ENCODE data around the gene SPTBN2.

The SPTBN2 gene

DNA sequence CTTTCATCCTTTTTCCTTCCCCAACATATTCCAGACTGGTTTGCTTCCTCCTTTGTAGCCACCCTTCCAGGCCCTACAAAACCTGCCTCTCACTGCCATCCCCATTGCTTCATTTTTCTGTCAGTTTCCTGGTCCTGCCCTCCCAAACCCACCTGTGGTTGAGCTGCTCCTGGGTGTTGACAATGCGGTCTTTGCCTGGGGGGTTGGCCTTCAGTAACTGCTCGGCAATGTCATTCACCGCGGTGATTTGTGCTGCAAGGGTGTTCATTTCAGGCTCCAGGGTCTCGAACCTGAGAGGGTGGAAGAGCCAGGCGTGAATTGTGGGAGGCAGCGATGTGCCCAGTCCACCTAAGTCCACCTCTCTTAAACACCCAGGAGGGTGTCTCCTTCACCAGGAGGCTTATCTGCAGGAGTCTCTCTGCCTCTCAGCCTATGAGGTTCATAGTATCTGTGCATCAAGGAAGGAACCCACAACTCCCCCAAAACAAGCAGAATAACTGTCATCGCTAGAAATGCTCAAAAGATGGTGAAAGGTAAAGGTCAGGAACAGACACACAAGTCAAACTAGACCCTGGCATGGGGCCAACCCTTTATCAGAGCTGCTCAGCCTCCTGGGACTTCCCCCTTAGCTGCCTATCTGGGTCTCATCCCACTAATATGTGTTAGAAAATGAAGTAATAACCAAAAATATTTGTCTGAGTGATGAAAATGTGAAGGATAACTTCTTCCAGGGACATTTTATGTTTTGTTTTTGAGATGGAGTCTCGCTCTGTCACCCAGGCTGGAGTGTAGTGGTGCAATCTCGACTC, 27.4 kb downstream of the SPTBN2 start:
- no peak for DNase-seq (ENCODE audit: low spot score)

DNA sequence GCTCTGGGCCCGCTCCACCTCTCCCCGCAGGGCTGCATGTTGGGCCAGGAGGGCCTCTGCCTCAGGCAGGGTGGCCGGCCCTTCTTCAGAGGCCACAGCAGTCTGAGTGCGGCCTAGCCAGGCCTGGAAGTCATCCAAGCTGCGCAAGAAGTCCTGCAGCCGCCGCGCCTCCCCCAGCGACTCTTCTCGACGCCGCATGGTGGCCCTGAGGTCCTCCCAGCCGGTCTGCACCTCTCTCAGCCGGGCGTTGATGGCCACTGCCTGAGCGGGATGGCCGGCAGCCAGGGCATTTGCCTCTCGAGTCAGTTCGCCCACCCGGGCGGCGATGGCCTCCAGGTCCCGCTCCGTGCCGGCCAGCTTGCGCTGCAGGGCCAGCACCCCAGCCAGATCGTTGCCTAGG, 28.3 kb downstream of the SPTBN2 start:
- no peak for DNase-seq (ENCODE audit: low spot score)

DNA sequence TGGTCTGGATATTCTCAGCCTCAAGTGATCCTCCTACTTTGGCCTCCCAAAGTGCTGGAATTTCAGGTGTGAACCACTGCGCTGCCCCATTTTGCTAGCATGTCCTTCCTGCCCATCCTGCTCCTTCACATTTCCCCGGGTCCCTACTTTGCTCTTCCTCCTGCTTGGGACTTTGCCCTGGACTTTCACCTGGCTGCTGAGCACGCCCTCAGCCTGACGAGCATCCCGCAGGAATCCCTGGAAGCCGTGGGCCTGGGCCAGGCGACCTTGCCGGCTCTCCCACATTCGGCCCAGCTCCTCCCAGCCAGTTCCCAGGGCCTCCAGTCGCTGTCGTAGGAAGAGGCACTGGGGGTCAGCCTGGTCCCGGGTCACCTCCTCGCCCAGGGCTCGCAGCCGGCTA, 28.7 kb downstream of the SPTBN2 start:
- no peak for DNase-seq (ENCODE audit: low spot score)

DNA sequence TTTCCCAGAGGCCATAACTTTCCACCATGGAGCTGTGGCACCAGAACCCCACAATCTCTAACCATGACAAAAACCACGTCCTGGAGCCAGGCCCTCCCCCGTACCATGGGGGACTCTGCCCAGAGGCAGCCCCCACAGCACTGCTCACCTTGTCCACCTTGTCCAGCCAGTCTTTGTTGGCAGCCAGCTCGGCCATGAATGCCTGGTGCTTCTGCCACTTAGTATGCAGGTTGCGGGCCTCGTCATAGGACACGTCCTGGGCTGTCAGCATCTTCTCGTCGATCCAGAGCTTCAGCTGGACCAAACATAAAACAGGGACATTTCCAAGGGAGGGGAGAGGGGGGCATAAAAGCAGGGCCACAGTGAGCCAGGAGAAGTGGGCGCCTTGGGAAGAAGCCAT, 30.5 kb downstream of the SPTBN2 start:
- no peak for DNase-seq (ENCODE audit: low spot score)

DNA sequence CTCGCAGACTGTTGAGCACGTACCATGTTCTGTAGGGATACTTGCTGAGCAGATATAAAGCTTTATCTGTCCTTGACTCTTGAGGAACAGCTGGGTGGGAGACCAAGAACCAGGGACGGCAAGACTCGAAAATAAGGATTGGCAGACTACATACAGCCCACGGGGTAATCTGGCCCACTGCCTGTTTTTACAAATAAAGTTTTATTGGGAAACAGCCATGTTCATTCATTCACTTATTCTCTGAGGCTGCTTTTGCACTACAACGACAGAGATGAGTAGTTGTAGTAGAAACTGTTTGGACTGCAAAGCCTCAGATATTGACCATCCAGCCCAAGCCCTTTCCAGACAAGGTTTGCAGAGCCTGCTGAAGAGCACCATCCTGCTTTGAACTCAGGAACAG, 31.0 kb downstream of the SPTBN2 start:
- no peak for DNase-seq (ENCODE audit: low spot score)

DNA sequence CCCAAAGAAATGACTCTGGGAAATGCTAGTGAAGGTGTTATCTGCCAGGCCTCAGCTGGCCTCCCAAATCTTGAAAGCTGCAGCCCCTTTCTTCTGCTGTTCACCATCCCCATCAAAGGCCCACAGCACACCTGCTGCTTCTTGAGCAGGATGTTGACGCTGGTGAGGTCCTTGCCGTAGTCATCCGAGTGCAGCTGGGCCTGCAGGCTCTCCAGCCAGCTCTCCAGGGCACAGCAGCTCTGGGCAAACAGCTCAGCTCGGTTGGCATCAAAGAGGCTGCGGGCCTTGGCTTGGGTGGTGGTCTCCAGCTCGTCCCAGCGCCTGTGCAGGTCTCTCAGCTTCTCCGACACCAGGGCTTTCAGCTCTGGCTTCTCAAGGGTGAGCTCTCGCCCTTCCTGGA, 32.9 kb downstream of the SPTBN2 start:
- no peak for DNase-seq (ENCODE audit: low spot score)

DNA sequence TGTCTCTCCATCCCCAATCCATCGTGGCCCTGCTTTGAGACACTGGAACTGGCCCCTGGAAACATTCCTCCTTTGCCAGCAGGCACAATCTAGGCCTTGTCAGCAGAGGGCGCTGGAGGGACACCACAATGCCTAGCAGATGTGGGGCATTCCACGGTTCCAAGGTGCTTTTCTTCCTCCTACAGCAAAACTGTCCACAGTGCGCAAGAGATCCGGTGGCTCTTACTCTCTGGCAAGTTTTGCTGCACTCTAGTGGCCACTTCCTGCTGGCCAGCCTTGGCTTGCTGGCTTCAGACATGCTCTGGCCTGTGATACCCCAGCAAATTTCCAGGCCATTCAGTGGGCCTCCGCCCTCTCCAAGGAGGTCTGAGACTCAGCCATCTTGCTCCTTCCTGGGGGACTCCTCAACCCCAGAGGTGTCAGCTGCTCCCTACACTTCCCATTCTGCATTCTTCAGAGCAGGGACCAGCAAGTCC, 34.2 kb downstream of the SPTBN2 start:
- DNase-seq (ENCODE audit: low spot score) = peak; percentile 96

- no peak for DNase-seq (ENCODE audit: low spot score)
Observed at GRCh38 chr11:66694056-66694410, 35.0 kb downstream of the SPTBN2 start.

DNA sequence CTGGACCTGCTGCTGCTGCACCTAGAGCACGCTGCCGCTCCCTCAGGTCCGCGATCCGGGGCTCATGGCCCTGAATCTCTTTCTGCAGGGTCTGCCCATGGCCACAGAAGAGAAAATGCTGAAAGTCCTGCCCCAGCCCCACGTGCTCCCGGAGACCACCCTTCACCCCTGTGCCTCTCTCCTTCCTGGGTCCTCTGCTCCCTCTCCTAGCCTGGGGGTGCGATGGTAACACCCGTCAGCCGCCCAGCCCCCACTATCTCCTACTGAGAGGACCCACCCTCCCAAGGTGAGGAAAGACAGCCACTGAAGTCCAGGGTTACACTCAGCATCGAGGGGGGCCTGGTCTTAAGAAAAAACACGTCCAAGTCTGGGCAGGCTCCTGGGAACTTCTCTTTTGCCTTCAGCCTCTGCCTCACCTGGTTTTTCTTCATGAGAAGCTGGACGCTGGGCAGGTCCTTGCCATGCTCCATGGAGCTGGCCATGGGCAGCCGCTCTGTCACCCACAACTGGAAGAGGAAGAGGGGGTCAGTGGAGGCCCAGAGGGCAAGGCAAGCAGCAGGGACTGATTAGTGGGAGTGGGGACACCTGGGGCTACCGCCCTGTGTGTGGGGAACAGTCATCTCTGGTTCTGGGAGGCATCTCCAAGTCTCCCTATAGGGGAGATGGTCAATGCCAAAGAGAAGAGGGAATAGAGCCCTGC, 35.5 kb downstream of the SPTBN2 start:
- no peak for DNase-seq (ENCODE audit: low spot score)

GRCh38 chr11:66692871-66693331, 36.1 kb downstream of the SPTBN2 start:
- DNase-seq (ENCODE audit: low spot score) = no peak

DNA sequence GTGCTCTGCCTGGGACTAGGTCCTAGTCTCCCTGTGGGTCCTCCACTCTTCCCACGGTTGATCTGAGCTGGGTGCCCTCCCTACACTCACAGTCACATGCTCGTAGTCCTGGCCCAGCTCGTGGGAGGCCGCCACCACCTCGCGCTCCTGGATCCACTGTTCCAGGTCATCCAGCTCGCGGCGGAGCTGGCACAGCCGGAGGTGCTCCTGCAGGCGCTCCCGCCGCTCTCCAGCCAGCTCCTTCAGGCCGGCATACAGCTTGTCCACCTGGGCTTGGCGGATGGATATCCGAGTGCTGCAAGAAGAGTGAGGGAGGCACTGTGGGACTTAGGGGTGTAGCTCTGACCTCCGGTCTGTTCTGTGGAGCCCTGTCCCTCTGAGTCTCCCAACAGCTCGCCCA, 36.6 kb downstream of the SPTBN2 start:
- no peak for DNase-seq (ENCODE audit: low spot score)

DNA sequence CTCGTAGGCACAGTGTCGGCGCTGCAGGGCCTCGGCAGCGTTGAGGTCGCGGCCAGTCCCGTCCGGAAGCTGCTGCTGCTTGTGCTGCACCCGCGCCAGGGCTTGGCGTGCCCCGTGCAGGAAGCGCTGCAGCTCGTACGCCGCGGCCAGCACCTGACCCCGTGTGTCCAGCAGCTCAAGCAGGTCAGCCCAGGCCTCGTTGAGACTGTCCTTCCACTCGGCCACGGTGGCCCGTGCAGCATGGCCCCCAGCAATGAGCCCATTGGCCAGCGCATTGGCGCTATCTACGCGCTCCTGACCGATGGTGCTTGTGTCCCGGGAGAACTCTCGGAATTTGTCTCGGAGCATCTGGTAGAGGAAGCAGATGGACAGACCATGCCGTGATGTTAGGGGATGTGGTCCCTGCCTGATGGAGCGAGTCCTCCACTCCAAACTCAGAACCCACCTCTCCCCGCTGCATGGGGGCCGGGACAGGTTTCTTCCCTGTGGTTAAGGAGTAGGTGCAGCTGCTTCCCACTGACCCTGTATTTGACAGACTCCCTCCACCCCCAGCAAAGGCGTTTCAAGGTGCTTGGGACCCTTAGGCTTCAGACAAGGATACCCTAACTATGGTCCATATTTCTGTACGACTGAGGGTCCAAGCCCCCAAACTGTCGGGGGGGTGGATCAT, 37.6 kb downstream of the SPTBN2 start:
- no peak for DNase-seq (ENCODE audit: low spot score)

GRCh38 chr11:66689661-66690590, 39.1 kb downstream of the SPTBN2 start:
- DNase-seq (ENCODE audit: low spot score) = no peak

- DNase-seq (ENCODE audit: low spot score) = no peak
Observed at GRCh38 chr11:66688561-66689534, 40.2 kb downstream of the SPTBN2 start.

DNA sequence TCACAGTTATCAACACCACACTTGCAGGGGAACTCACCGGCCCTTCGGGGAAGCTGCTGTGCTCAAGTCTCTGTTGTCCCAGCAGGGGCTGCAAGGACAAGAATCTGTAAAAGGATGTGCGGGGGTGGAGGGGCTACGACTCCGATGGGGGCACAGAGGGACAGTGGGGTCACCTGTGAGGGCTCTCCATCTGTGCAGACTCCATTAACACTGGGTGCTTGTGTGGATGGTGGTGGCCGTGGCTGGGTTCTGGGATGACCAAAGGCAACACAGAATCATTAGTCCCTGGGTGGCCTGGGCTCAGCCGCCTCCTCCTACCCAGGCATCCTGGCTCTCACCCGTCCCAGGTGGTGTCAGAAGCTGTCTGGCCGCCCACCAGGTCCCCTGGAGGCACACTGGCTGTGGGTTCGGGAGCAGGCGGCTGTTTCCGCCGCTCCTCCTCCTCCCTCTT, 41.2 kb downstream of the SPTBN2 start:
- no peak for DNase-seq (ENCODE audit: low spot score)

GRCh38 chr11:66686801-66687750, 41.9 kb downstream of the SPTBN2 start:
- DNase-seq (ENCODE audit: low spot score) = no peak

- DNase-seq (ENCODE audit: low spot score) = no peak
Observed at GRCh38 chr11:66686100-66686785, 42.8 kb downstream of the SPTBN2 start.

- no peak for DNase-seq (ENCODE audit: low spot score)
Observed at GRCh38 chr11:66685276-66686099, 43.5 kb downstream of the SPTBN2 start.

Measured in AG08395 (cell line).